ENCODE results near the gene CYSTM1.

The CYSTM1 gene

DNA sequence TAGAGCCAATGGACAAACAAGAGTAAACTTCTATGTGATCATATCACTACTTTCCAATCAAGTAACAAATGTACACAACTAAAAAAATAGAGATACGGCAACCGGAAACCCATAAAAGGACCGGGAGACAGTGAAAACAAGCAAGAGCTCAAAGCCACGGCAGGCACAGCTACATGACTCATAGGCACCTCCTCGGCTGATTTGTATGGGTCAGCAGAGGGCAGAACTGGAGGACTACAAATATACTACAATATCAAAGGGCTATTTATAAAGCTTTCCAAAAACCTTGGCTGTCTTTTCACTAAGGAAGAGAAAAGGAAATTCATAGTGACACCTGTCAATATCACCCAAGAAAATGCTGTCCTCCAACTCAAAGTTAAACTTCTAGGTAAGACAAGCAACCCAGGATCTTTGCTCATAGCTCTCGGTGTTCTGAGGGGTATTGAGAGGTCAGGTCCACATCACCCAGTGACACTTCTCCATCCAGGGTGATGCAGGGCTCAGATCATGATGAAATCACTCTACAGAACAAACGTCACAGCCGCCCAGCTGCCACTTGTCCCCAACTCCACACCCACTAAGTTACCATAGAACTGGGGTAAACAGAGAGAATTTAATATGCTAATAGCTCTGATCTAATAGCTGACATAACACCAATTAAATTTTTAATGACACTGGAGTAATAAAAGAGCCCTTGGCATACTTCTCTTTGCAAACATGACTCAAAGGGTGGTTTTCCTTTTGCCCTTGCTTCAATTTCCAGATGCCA is 86.6 kb downstream of the CYSTM1 start:
- DNase-seq: no peak

- DNase-seq: no peak
Observed at GRCh38 chr5:140262221-140262620, 87.2 kb downstream of the CYSTM1 start.

DNA sequence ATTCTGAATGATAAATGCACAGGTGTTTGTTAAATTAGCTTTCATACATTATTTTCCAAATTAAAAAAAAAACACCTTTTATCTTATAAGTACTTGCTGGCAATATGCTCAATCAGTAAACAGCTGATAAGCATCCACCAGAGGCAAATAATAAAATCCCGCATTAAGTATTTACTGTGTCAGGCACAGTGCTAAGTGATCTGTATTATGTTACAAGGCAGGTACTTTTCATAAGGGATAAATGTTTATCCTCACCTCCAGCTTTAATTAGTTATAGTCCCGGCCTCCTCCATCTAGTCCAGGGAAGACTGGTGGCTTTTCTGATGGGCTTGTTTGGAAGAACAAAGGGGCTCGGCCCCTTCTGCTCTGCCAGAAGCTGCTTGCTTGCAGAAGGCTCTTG is 87.9 kb downstream of the CYSTM1 start:
- no peak for DNase-seq

- DNase-seq: no peak
Observed at GRCh38 chr5:140265845-140266244, 90.9 kb downstream of the CYSTM1 start.

- no peak for DNase-seq
Observed at GRCh38 chr5:140266471-140267200, 91.6 kb downstream of the CYSTM1 start.

- DNase-seq: no peak
Observed at GRCh38 chr5:140267201-140267540, 92.2 kb downstream of the CYSTM1 start.

- DNase-seq: no peak
Observed at GRCh38 chr5:140267559-140268018, 92.6 kb downstream of the CYSTM1 start.

- DNase-seq: no peak
Observed at GRCh38 chr5:140270008-140270407, 95.0 kb downstream of the CYSTM1 start.

DNA sequence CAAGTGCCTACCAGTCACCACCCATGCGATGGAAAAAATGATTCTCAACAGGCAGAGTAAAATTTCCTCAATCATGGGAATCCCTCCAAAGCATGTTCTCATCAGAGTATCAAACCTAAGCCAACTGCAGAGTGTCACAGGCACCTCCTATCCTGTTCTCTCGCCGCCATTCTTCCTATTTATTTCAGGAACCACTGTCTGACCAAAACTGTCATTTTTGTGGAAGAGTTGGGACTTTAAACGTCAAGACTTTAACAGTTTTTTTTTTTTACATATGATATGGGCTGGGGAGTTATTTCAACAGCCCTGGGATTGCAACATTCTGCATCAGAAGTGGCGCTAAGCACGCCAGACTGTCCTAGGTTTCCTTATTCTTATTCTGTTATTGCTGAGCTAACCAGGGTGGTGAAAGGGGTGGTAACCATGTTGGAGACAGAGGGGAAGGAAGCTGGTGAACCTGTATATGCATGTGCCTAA is 98.5 kb downstream of the CYSTM1 start:
- DNase-seq: no peak

GRCh38 chr5:140275837-140276236 is 100.8 kb downstream of the CYSTM1 start:
- no peak for DNase-seq

DNA sequence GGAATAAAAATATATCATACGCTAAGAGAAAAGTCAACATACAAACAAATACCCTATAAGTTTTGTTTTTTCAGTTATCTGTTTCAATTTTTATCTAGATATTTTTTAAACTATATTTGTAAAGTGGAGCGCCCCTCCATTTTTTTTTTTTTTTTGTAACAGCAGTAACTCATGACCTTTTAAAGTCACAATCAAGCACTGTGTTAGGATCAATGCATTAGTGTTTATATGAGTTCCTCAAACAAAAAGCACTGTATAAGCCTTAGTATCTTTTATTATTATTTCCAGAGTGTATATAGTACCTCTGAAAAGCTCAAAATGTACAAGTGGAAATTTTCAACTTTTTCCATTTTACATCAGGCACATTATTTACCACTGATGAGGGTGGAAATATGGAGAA is 107.3 kb downstream of the CYSTM1 start:
- no peak for DNase-seq

DNA sequence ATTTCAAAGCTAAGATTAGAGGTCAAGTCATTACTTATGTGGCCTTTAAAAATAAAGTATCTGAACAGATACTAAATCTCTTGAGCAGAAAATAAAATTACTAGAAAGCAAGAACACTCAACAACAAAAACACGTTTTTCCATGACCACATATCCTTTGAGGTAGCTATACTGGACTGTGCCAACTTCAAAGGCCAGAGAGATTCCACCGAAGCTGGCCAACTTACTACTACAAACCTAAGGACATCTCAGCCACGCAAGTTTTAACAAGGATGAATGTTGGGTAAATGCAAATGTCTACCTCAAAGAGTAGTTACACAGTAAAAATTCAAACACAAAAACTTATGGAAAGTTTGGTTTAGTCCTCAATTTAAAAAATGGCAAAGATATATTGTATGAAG is 109.0 kb downstream of the CYSTM1 start:
- no peak for DNase-seq

DNA sequence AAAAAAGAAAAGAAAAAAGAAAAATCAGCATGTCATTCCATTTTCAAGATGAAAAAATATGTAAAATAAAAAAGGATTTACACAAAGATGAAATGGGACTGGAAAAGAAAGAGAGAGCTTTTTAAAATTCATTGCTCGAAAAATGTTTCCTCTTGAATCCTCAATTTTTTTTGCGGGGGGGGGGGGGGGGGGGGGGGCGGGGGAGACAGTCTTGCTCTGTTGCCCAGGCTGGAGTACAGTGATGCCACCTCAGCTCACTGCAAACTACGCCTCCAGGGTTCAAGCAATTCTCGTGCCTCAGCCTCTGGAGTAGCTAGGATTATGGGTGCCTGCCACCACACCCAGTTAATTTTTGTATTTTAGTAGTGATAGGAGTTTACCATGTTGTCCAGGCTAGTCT is 111.4 kb downstream of the CYSTM1 start:
- DNase-seq: no peak

DNA sequence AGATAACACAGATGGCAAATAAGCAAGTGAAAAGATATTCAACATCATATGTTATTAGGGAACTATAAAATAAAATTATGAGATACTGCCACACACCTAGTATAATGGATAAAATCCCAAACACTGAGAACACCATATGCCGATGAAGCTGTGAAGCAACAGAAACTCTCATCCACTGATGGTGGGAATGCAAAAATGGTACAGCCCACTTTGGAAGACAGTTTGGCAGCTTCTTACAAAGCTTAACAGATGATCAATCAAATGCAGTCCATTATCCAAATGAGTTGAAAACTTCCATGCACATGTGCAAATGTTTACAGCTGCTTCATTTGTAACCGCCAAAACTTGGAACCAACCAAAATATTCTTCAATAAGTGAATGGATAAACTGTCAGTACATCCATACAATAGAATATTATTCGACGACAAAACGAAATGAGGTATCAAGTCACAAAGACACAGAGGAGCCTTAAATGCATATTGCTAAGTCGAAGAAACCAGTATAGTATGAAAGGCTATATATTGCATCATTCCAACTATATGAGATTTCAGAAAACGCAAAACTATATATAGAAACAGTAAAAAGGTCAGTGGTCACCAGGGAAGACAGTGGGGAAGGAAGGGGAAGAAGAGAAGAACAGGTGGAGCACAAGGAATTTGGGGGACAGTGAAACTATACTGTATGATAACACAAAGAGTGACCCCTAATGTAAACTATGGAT is 113.0 kb downstream of the CYSTM1 start:
- no peak for DNase-seq

DNA sequence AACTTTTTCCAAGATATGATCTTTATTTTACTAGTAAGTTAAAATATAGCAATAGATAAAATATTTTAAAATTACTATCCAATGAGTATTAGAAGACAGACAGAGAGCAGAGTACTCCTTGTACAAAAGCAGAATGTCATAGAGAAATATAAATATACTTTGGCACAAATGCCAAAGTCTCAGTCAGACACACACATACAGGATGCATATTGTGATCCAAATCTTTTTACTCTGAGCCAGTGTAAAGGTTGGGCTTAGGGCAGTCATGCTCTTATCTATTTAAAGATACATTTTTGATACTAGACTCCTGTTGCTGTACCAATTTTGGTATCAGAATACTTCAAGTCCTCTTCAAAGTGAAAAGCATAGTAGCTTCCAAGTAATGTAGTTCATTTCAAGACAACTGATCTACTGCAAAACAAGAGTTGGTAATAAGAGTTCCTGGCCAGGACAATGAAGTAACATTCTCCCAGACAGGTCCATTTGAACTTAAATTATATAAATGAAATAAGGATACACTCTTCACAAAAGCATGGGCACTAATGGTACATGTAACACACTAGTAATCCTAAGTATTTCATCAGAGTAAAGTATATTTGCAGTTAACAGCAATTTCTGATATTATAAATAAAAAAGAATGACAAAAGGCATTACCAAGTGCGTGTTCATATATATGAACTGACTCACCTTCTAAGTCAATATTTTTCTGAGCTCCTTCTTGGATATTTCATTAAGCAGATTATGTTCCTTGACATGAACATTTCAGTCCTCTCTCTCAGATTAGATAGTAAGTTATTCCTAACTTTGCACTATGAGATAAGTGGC is 117.4 kb downstream of the CYSTM1 start:
- no peak for DNase-seq

All from eye (tissue), 1 donor.